GM19238 (cell line): ENCODE results near the gene KRTAP9-6.
"Not testable (repeated sequence)": the region's sequence is repeated elsewhere in the genome, so short reads cannot be mapped to it uniquely, and the experiment has no call there.

ENCODE experiments used
- DNase-seq: peaks from one replicate; pipeline ENCODE4 v3.0.0; 2011; ENCODE audit warnings: low spot score; ENCODE audit not compliant: insufficient read length

Gene KRTAP9-6

GRCh38 chr17:41271323-41271722, 6.1 kb downstream of the KRTAP9-6 start:
- DNase-seq: not testable (repeated sequence)

GRCh38 chr17:41271858-41272257, 6.7 kb downstream of the KRTAP9-6 start:
- DNase-seq: no peak

GRCh38 chr17:41275648-41276190, 10.5 kb downstream of the KRTAP9-6 start, which contains the start of gene KRTAP9-7:
TSS of gene KRTAP9-7 (plus strand) at chr17:41275698. CDS start at chr17:41275698, 0 bp downstream.
- not testable (repeated sequence) for DNase-seq

- DNase-seq: no peak
Observed at GRCh38 chr17:41278176-41278955, 13.2 kb downstream of the KRTAP9-6 start.

- no peak for DNase-seq
Observed at GRCh38 chr17:41284043-41284442, 18.9 kb downstream of the KRTAP9-6 start.

- no peak for DNase-seq
Observed at GRCh38 chr17:41284546-41284945, 19.4 kb downstream of the KRTAP9-6 start.

GRCh38 chr17:41287050-41287449, 21.9 kb downstream of the KRTAP9-6 start:
- no peak for DNase-seq

- DNase-seq: no peak
Observed at GRCh38 chr17:41294016-41294415, 28.8 kb downstream of the KRTAP9-6 start.

- no peak for DNase-seq
Observed at GRCh38 chr17:41296846-41297245, 31.7 kb downstream of the KRTAP9-6 start.

GRCh38 chr17:41298458-41299135, 33.4 kb downstream of the KRTAP9-6 start:
- DNase-seq: no peak

GRCh38 chr17:41301204-41301790, 36.1 kb downstream of the KRTAP9-6 start:
- DNase-seq: no peak

GRCh38 chr17:41301916-41302901, 37.0 kb downstream of the KRTAP9-6 start, which contains the start of gene KRTAP29-1:
TSS of gene KRTAP29-1 (minus strand) at chr17:41302851. CDS start at chr17:41302851, 0 bp downstream.
- DNase-seq: no peak

GRCh38 chr17:41302981-41303380, 37.8 kb downstream of the KRTAP9-6 start:
- no peak for DNase-seq

- no peak for DNase-seq
Observed at GRCh38 chr17:41304091-41304490, 38.9 kb downstream of the KRTAP9-6 start.

- DNase-seq: no peak
Observed at GRCh38 chr17:41307647-41308046, 42.5 kb downstream of the KRTAP9-6 start.

- DNase-seq: no peak
Observed at GRCh38 chr17:41308251-41308917, 43.2 kb downstream of the KRTAP9-6 start.

GRCh38 chr17:41308918-41309359, 43.8 kb downstream of the KRTAP9-6 start, which contains the start of gene KRTAP16-1:
TSS of gene KRTAP16-1 (minus strand) at chr17:41309309. CDS start at chr17:41309253, 56 bp downstream.
- DNase-seq: no peak

GRCh38 chr17:41311111-41311510, 45.9 kb downstream of the KRTAP9-6 start:
- no peak for DNase-seq

- DNase-seq: no peak
Observed at GRCh38 chr17:41315204-41315794, 50.1 kb downstream of the KRTAP9-6 start, which contains the start of gene KRTAP17-1. TSS of gene KRTAP17-1 (minus strand) at chr17:41315710. CDS start at chr17:41315650, 60 bp downstream.
